ENCODE results near the gene PI4KB.

PI4KB gene

DNA sequence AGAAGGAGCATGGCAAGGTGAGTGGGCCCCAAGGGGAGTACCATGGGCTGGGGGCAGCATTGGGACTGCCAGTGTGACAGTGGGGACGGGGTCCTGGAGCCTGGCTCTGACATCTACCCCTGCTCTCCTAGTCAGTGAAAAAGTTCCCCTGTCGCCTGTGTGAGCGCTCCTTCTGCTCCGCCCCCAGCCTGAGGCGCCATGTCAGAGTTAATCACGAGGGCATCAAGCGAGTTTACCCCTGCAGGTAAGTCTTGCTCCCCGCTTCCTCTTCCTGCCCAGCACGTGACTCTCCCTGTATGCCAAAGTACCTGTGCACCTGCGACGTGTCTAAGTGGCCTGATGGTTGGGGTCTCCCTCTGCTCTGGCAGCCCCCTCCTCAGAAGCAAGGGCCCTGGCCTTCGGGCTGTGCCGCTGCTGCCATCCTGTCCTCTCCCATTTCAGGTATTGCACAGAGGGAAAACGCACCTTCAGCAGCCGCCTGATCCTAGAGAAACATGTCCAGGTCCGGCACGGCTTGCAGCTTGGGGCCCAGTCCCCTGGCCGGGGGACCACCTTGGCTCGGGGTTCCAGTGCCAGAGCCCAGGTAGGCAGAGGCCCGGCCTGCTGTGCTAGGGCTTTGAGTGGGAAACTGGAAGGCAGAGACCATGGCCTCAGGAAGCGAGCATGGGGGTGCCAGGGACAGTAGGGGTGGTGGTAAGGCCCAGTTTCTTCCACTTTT is 37.1 kb downstream of the PI4KB start:
- TF ChIP-seq, protein P1, sequence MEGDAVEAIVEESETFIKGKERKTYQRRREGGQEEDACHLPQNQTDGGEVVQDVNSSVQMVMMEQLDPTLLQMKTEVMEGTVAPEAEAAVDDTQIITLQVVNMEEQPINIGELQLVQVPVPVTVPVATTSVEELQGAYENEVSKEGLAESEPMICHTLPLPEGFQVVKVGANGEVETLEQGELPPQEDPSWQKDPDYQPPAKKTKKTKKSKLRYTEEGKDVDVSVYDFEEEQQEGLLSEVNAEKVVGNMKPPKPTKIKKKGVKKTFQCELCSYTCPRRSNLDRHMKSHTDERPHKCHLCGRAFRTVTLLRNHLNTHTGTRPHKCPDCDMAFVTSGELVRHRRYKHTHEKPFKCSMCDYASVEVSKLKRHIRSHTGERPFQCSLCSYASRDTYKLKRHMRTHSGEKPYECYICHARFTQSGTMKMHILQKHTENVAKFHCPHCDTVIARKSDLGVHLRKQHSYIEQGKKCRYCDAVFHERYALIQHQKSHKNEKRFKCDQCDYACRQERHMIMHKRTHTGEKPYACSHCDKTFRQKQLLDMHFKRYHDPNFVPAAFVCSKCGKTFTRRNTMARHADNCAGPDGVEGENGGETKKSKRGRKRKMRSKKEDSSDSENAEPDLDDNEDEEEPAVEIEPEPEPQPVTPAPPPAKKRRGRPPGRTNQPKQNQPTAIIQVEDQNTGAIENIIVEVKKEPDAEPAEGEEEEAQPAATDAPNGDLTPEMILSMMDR (IDR thresholded peaks at IDR 0.05; ENCODE audit: borderline replicate concordance, insufficient read depth, low read depth, low read length), result no peak
- no peak overlapping the region for H3K4me3 ChIP-seq (ENCODE audit: low read depth, low read length)

DNA sequence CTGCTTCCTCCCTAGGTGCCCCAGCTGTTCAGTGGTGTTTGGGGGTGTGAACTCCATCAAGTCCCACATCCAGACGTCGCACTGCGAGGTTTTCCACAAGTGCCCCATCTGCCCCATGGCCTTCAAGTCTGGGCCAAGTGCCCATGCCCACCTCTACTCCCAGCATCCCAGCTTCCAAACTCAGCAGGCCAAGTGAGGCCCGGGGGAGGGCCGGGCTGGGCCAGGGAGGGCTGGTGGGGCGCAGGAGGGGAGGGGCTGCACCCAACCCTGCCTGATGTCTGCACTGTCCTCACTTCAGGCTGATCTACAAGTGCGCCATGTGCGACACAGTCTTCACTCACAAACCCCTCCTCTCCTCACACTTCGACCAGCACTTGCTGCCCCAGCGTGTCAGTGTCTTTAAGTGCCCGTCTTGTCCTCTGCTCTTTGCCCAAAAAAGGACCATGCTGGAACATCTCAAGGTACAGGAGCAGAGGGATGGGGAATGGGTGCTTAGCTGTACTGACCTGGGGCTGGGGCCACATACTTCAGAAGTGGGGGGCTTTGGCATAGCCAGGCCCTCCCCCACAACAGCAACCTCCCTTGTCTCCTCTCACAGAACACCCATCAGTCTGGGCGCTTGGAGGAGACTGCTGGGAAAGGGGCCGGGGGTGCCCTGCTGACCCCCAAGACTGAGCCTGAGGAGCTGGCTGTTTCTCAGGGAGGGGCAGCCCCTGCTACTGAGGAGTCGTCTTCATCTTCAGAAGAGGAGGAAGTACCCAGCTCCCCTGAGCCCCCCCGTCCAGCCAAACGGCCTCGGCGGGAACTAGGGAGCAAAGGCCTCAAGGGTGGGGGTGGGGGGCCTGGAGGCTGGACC is 37.9 kb downstream of the PI4KB start:
- no peak overlapping the region for H3K4me3 ChIP-seq (ENCODE audit: low read depth, low read length)
- TF ChIP-seq, protein P1 (IDR thresholded peaks at IDR 0.05; ENCODE audit: borderline replicate concordance, insufficient read depth, low read depth, low read length), result no peak

DNA sequence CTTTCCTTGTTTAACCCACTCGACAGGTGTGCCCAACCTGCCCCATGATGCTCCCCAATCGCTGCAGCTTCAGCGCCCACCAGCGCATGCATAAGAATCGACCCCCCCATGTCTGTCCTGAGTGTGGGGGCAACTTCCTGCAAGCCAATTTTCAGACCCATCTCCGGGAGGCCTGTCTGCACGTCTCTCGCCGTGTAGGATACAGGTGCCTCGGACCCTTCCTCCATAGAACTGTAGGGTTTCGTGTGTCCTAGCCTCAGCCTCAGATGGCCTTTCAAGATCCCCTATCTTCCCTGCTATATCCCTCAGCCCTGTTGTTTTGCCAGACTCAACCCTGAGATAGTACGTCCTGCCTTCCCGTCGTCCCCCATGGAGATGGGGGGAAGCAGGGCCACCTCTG is 38.7 kb downstream of the PI4KB start:
- TF ChIP-seq, protein P1 (IDR thresholded peaks at IDR 0.05; ENCODE audit: borderline replicate concordance, insufficient read depth, low read depth, low read length), result no peak

DNA sequence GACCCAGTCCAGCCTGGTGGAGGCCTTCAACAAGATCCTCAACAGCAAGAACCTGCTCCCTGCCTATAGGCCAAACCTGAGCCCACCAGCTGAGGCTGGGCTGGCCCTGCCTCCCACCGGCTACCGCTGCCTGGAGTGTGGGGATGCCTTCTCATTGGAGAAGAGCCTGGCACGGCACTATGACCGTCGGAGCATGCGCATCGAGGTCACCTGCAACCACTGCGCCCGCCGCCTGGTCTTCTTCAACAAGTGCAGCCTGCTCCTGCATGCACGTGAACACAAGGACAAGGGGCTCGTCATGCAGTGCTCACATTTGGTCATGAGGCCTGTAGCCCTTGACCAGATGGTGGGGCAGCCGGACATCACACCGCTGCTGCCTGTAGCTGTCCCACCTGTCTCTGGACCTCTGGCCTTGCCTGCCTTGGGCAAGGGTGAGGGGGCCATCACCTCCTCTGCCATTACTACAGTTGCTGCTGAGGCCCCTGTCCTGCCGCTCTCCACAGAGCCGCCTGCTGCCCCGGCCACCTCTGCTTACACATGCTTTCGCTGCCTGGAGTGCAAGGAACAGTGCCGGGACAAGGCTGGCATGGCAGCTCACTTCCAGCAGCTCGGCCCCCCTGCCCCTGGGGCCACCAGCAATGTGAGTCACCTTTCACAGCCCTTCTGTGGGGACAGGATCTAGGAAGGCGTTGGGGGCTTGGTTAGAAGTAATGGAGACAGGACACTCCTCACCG is 39.3 kb downstream of the PI4KB start:
- TF ChIP-seq, protein P1 (IDR thresholded peaks at IDR 0.05; ENCODE audit: borderline replicate concordance, insufficient read depth, low read depth, low read length), result no peak
- no peak overlapping the region for H3K4me3 ChIP-seq (ENCODE audit: low read depth, low read length)

More for the DNA sequence above, 38.7 kb downstream of the PI4KB start:
- H3K4me3 ChIP-seq (ENCODE audit: low read depth, low read length), result no peak overlapping the region

DNA sequence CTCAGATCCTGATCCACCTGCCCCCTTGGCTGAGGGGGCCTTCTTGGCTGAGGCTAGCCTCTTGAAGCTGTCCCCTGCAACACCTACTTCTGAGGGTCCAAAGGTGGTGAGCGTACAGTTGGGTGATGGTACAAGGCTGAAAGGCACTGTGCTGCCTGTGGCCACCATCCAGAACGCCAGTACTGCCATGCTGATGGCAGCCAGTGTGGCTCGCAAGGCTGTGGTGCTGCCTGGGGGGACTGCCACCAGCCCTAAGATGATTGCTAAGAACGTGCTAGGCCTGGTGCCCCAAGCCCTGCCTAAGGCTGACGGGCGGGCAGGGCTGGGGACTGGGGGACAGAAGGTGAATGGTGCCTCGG is 39.9 kb downstream of the PI4KB start:
- H3K4me3 ChIP-seq (ENCODE audit: low read depth, low read length), result no peak overlapping the region
- TF ChIP-seq, protein P1 (IDR thresholded peaks at IDR 0.05; ENCODE audit: borderline replicate concordance, insufficient read depth, low read depth, low read length), result no peak

DNA sequence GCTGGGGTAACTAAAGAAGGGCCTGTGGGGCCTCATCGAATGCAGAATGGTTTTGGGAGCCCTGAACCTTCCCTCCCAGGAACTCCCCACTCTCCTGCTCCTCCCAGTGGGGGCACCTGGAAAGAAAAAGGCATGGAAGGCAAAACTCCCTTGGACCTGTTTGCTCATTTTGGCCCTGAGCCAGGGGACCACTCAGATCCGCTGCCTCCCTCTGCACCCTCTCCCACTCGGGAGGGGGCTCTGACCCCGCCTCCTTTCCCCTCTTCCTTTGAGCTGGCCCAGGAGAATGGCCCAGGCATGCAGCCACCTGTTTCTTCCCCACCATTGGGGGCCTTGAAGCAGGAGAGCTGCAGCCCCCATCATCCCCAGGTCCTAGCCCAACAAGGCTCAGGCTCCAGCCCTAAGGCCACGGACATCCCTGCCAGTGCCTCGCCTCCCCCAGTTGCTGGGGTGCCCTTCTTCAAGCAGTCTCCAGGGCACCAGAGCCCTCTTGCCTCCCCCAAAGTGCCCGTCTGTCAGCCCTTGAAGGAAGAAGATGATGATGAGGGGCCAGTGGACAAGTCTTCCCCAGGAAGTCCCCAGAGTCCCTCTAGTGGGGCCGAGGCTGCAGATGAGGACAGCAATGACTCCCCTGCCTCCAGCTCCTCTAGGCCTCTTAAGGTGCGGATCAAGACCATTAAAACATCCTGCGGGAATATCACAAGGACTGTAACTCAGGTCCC is 40.4 kb downstream of the PI4KB start:
- TF ChIP-seq, protein P1 (IDR thresholded peaks at IDR 0.05; ENCODE audit: borderline replicate concordance, insufficient read depth, low read depth, low read length), result no peak
- H3K4me3 ChIP-seq (ENCODE audit: low read depth, low read length), result no peak overlapping the region

All from GM12875 (cell line).